ENCODE measurements around the gene NSFL1C.
"Not testable (repeated sequence)": the region's sequence is repeated elsewhere in the genome, so short reads cannot be mapped to it uniquely, and the experiment has no call there.

Gene NSFL1C

GRCh38 chr20:1423625-1424106, 43.0 kb downstream of the NSFL1C start:
- no peak for DNase-seq (ENCODE audit: low read depth)

DNA sequence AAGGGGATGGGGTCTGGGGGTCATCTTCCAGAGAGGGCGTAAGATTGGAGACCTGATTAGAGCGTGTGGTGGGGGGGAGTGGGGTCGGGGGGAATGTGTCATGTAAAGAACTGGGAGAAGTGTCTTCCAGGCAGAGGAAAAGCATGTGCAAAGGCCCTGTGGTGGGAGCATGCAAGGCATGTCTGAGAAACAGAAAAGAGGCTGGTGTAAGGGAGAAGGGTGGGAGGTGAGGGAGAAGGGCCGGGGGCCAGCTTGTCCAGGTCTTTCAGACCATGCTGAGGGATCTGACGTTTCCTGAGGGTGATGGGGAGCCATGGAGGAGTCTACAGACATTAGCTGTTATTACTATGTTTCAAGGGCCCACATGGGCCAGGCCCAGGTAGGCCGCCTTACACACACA, 43.4 kb downstream of the NSFL1C start:
- no peak for DNase-seq (ENCODE audit: low read depth)

DNA sequence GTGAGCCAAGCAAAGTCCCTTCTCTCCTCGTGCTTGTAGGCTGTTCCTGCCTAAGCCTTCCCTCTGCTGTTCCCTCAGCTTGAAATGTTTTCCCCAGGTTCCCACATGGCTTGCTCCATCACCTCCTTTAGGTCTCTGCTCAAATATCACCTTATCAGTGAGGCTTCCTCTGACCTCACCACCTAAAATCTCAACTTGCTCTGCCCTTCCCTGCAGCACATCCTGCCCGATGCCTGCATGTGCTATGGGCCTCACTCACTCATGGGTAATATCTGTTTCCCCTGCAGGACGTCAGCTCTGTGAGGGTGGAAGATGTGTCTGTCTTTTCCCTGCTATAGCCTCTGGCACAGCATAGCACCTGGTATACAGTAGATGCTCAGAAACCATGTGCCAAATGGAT, 43.9 kb downstream of the NSFL1C start:
- no peak for DNase-seq (ENCODE audit: low read depth)

- no peak for DNase-seq (ENCODE audit: low read depth)
Observed at GRCh38 chr20:1420066-1420465, 46.6 kb downstream of the NSFL1C start.

GRCh38 chr20:1418350-1418749, 48.3 kb downstream of the NSFL1C start:
- DNase-seq (ENCODE audit: low read depth), result no peak

DNA sequence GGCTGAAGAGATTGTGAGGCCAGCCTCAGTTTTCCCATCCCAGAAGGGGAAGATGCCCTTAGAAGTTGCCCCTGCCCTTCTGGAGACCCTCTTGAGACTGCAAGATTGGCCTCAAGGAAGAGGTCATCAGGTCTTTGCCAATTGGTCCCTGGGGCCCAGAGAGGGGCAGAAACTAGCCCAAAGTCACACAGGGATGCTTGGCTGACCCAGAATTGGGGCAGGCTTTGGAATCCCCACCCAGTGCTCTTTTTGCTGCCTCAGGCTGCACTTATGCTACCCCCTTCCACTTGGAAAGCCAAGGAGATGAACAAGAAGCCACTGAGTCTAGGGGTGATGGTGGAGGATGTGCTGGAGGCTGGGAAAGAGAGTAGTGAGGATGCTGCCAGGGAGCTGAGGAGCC, 48.9 kb downstream of the NSFL1C start:
- no peak for DNase-seq (ENCODE audit: low read depth)

- DNase-seq (ENCODE audit: low read depth), result no peak
Observed at GRCh38 chr20:1417273-1417672, 49.4 kb downstream of the NSFL1C start.

DNA sequence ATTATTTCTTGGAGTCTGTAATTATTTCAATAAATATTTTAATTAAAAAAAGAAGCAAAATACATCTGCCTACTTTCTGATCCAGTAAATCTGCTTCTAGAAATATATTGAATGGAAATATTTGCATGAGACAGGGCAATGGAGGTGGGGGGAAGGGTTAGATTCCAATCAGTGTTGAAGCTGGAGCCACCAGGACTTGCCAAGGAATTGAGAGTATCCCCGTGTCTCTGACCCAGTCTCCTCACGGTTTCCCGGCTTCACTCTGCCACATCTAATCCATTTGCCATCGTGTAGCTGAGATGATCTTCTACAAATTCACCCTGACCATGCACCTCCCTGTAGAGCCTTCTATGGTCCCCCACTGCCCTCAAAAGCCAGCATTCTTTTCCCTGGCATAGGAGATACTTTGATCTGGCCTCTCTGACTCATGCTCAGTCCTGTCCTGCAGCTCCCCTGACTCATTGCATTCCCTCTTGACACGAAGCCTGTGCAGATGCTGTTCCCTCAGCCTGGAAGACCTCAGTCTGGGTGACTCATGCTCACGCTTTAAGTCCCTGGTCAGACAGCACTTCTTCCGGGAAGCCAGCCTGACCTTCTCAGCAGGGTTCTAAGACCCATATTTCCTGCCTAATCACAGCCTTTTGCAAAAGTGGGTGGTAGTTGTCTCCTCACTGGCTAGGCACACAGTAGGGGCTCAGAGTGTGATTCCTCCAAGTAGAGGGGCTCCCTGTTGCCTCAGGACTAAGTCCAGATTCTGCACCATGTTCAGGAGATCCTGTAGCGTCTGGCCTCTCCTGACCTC, 50.8 kb downstream of the NSFL1C start:
- DNase-seq (ENCODE audit: low read depth), result no peak

- no peak for DNase-seq (ENCODE audit: low read depth)
Observed at GRCh38 chr20:1414982-1415381, 51.7 kb downstream of the NSFL1C start.

- no peak for DNase-seq (ENCODE audit: low read depth)
Observed at GRCh38 chr20:1405801-1406200, 60.8 kb downstream of the NSFL1C start.

DNA sequence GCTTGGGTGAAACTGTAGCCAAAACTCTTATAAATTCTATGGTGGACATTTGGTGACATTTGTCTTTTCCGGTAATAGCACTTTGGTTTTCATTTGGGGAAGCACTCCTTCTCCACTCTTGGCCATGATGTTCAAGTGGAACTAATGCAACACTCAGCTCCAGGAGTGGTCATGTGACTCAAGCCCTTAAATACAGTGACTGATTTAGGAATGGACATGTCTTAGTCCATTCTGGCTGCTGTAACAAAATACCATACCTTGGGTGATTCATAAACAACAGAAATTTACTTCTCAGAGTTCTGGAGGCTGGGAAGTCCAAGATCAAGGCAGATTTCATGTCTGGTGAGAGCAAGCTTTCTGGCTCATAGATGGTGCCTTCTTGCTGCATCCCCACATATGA, 63.0 kb downstream of the NSFL1C start:
- no peak for DNase-seq (ENCODE audit: low read depth)

GRCh38 chr20:1402149-1402548, 64.5 kb downstream of the NSFL1C start:
- DNase-seq (ENCODE audit: low read depth), result no peak

DNA sequence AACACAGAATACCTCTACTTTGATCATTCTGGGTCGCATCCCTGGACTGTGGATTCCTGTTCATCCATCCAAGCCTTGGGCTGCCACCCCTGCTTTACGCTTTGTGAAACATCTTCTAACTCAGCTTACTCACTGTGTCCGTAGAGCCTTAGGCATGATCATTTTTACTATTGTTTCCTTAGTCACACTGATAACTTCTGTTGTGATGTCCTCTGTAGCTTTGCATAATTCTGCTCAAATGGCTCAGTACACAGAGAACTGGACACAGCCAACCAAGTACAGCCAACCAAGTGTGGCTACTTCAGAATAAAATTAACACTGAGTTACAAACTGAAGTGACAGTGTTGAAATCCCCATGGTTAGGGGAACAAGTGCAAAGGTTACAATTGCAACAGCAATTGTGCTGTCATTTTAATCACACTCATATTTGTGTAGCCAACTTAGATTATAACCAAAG, 65.2 kb downstream of the NSFL1C start:
- DNase-seq (ENCODE audit: low read depth), result no peak

GRCh38 chr20:1399678-1400366, 66.8 kb downstream of the NSFL1C start:
- not testable (repeated sequence) for DNase-seq (ENCODE audit: low read depth)

GRCh38 chr20:1398185-1398584, 68.5 kb downstream of the NSFL1C start:
- DNase-seq (ENCODE audit: low read depth), result not testable (repeated sequence)

GRCh38 chr20:1397710-1398109, 68.9 kb downstream of the NSFL1C start:
- no peak for DNase-seq (ENCODE audit: low read depth)

DNA sequence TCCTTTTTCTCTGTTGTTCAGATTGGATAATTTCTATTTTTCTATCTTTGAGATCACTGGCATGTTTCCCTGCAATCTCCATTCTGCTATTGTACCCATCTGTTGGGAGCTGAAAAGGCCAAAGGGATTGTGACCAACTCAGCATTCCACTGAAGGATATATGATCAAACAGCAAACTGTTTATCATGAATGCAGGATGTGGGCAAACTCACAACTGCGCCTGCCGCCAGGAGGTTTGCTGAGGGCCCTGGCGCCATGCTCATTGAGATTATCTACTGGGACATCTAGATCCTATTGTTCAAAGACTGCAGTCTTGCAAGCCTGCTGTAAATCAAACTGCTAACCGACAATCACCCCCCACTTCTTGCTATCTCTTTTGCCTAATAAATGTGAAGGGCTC, 69.9 kb downstream of the NSFL1C start:
- DNase-seq (ENCODE audit: low read depth), result no peak

- DNase-seq (ENCODE audit: low read depth), result no peak
Observed at GRCh38 chr20:1396264-1396663, 70.4 kb downstream of the NSFL1C start.

- no peak for DNase-seq (ENCODE audit: low read depth)
Observed at GRCh38 chr20:1394686-1395085, 72.0 kb downstream of the NSFL1C start.

DNA sequence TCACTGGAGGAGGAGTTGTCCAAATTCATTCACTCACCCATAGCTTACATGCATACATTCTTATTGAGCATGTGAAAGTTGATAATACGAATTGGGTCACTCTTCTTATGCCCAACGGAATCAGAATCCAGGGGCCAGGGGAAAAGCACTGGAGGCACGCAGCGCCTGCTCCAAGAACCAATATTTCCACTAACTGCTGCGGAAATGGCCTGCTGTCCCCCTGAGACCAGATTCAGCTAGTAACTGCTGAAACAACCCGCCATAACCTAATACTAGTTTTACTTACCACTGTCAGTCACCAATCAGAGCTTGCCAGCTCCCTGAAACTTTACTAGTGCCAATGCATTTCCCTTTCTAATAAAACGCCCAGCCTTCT, 73.2 kb downstream of the NSFL1C start:
- no peak for DNase-seq (ENCODE audit: low read depth)

DNA sequence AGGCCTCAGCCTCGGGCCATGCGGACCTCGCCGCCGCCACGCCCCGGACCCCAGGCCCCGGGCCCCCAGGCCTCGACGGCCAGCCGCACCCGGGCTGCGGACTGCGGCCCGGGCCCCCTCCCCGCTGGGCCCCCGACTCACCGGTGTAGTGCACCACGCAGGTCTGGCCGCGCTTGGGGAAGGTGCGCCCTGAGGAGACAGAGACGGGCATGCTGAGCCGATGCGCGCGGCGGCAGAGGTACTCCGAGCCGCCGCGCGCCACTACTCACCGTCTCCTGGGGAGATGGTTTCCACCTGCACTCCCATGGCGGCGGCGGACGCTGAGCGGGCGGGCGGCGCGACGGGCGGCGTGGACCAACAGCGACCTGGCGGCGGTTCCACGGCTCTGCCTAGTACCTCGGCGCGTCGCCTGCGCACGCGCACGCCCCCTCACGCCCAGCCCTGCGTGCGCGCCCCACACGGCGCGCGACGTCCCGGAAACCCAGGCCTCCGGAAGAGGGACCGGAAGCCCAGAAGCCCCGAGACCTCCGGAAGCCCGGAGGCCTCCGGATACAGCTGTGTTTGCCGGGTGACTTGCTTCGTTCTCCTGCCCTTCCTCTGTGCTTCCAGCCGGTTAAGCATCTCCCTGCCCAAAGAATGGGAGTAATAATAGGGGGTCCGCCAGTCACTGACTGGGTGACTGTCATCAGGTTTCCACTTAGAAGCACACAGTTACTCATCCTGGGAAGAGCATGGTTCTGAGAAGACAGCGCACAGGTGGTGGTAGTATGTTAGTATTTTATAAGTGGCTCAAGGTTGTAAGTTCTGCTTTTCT, 73.7 kb downstream of the NSFL1C start, which contains the start of gene FKBP1A:
Gene FKBP1A, minus strand, starts transcription at position 362 of the 814 bp plus-strand sequence. Its CDS starts 56 bp downstream, at position 306.
- peak; percentile 89 for DNase-seq (ENCODE audit: low read depth)

GRCh38 chr20:1392443-1392692, 74.3 kb downstream of the NSFL1C start:
- DNase-seq (ENCODE audit: low read depth), result no peak

All from activated T-cell treated with anti-CD3 and anti-CD28 coated beads for 24 hours (primary cell).